NCI-H526 treated with DMSO at 0.1 percent for 48 hours (cell line): Measurements from ENCODE around the gene LNPEP.
A peak's percentile ranks its signal among the peaks of the same experiment; 100 is the strongest.
"Not testable (repeated sequence)": the region's sequence is repeated elsewhere in the genome, so short reads cannot be mapped to it uniquely, and the experiment has no call there.

Experiments
- DNase-seq: peaks from one replicate; lab custom pipeline; 2025; lab: John Stamatoyannopoulos, UW

The LNPEP gene

DNA sequence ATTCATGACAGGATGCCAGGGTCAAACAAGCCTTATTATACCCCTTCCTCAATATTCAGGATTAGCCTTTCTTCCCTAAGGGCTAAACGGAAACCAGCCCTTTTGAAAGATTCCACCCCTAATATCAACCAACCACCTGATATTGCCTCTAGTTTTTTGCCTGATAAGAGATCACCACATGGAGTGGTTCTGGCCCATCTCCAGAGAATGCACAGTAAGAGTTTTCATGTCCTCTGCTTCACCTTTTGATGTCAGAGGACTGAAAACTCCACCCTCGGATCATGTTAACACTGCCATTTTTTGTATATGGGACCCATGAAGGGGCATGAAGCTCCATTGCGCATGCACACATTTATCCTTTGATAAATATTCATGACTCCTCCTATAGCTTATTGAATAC is 5.8 kb upstream of the LNPEP start:
- no peak for DNase-seq

DNA sequence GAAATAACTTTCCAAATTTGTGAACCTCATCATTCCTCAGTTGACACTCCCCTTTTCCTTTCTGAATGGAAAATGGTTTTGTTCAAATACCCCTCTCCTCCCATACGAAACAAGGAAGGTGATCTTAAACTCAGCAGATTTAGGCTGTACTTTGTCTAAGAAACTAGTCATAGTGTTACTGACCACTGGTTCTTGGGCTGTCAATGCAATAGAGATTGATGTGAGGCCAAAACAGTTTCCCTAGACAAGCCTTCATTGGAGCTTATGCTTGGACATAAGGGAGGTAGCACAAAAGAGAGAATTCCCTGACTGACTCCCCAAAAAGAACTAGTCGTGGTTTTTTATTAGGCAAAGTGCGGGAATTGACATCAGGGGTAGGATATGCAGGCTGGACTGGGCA is 5.3 kb upstream of the LNPEP start:
- no peak for DNase-seq

DNA sequence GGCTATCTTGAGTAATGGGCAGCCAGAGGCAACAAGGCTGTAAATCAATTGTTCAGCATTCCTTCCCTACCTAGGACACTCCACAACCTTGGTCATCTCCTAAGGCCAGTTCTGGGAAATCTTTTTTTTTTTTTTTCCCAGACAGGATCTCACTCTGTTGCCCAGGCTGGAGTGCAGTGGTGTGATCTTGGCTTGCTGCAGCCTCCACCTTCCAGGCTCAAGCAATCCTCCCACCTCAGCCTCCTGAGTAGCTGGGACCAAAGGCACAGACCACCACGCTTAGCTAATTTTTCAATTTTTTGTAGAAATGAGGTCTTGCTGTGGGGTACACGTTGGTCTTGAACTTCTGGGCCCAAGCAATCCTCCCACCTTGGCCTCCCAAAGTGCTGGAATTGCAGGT is 4.8 kb upstream of the LNPEP start:
- not testable (repeated sequence) for DNase-seq

DNA sequence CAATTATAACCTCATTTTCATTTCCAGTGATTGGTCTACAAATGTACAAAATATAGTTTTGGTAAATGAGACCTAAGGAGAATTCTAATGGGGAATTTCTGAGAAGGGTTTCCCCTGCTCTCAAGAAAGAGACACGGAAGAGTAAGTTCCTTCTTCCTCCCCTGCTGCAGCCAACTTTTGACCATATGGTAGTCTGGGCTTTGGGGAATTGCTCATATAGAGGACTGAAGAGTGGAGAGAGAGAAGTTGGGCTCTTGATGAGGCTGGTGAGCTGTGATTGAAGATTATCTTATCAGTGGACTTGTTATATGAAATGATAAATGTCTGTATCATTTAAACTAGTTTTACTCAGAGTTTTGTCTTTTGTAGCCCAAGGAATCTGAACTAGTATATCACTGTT is 4.3 kb upstream of the LNPEP start:
- DNase-seq, result no peak

DNA sequence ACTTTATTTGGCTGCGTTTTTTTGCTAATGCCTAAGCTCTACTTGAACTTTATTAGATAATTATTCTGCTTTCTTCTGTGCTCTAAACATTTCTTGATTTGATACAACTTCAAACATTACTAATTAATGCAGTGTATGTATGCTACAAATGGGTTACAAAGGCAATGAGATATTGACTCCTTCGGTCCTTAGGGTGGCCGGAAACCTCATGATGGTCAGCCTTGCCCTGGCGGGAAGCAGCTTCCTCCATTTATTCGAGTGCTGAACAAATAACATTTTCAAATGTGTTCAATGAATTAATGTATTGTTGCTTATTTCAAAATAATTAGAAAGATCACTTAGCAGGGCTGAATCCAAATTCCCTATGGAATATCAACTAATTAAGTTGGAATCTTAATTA is 3.9 kb upstream of the LNPEP start:
- DNase-seq, result no peak

DNA sequence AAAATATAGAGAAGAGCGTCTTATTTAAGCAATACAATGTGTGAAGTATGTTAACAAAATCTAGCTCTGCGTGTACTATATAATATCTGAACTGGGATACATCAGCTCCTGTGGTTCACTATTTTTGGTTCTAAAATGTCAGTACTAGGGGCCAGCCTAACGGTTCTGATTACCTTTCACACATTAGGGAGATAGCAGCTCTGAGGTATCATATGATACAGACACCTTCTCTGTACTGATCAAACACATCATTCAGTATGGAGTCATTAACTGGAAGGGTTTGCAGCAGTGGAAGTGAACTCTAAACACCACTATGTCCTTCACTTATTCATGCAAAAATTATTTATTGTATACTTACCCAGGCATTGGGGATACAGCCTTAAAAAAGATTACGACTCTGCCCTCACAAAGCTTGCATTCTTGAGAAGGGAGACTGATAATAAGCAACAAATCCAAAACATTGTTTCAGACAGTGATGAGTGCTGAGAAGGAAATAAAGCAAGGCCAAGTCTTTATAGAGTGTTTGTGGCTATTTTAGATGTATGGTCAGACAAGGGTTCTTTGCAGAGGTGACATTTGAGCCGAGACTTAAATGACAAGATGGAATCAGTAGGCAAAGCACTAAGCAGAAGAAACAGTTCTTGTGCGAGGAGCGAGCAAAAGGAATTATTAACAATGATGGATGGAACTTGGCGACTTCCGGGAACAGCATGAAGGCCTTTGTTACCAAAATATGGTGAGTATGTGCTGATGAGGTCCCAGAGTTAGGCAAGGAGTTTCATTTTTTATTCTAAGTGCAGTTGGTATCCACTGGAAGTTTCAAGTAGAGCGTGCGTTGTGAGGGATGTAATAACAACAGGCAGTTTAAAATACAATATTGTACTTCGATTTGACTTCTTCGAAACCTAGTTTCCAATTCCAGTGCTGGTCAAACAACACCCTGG is 1.8 kb upstream of the LNPEP start:
- DNase-seq, result peak; percentile 46

DNA sequence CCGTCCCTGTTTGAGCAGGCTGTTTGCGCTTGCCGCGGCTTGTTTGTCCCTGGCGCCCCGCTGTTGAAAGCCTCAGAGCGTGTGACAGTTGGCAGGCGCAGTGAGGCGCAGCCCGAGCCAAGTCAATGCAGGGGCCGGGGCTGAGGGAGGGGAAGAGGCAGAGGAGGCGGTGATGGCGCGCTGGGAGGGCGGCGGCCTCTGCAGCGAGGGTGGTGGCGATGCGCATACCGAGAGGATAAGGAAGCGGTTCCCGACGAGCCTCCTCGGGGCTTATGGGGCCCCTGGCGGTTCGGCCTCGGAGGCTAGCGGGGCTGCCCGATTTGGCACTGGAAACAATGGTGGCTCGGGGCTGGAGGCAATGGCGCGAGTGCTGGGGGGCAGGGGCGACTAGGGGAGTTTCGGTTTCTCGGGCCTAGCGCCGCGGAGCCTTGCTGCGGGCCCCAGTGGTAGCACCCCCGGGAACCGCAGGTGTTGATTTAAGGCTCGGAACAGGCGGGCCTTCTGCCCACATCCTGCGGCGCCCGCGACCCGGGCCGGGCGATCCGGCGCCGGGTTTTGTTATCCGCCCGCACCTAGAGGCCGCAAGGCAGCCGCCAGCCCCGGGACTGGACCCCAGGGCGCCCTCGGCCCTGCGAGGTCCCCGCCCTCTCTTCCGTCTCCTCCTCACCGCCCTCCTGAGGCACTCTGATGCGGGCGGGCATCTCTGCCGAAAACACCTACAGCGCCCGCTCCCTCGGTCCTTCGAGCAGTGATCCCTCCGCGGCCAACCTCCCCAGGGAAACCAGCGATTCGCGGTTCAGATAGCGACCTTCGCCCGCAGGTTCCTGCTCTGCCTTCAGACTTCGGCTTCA is 947 bp upstream of the LNPEP start:
- DNase-seq, result peak; percentile 82

DNA sequence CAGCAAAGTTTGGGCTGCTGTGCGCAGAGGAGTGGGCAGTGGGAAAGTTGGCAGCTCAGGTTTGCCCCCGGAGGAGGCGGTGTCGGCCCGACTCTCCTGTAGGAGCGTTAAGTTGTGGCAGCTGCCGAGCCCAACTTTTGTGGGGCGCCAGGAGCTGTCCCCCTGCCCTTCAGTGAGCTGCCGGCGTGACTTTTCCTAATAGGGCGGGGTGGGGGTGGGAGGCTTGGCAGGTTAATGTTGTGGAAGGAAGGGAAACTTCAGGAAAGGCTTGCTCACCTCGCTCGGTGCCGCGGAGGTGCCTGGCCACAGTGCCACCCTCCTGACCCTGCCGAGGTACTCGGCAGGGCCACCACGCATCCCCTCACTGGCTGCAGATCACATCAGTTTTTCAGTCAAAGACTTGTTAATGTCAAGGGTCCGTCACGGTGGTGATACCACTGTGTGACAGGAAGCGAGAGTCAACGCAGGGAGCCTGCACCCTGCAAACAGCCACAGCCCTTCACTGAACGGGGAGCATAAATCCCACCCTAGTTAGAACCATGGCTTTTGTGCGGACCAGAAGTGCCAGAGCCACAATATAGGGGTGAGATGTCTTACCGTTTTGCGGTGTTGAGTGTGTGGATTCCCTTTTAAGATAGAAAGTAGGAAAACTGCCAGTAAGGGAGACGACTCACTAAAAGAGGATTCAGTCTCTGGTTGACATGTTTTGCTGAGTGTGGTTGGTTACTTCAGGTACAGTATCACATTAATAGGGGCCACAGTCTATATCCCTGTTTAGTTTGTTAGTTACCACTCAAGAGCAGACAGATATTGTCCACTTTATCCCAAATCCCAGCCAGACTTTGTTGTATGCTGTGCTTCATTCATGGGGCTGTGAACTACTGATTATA is 796 bp downstream of the LNPEP start:
- peak; percentile 3 for DNase-seq

DNA sequence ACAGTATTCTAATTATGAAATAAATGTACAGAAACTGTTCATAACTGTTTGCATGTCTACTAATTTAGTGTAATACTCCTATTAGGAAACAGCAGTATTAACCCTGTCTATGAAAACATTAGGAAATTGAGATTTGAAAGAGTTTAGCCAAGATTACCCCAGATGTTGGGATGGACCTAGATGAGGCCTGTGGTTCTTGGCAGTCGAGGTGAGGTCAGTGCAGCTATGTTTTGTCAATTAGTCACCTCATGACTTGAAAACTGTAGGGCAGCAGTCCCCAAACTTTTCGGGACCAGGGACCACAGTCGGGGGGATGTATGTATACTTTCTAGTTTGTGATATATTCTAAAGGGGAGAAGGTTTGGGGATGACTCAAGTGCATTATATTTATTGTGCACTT is 4.7 kb downstream of the LNPEP start:
- no peak for DNase-seq

DNA sequence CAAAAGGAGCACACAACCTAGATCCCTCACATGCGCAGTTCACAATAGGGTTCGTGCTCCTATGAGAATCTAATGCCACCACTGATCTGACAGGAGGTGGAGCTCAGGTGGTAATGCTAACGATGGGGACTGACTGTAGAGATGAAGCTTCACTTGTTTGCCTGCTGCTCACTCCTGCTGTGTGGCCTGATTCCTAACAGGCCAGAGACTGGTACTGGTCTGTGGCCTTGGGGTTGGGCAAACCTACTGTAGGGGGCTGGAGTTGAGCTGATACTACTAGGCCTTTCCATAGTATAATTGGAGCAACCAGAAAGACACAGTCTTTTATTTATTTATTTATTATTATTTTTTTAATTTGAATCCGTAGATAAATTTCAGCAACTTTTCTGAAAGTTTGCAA is 5.3 kb downstream of the LNPEP start:
- DNase-seq, result no peak

DNA sequence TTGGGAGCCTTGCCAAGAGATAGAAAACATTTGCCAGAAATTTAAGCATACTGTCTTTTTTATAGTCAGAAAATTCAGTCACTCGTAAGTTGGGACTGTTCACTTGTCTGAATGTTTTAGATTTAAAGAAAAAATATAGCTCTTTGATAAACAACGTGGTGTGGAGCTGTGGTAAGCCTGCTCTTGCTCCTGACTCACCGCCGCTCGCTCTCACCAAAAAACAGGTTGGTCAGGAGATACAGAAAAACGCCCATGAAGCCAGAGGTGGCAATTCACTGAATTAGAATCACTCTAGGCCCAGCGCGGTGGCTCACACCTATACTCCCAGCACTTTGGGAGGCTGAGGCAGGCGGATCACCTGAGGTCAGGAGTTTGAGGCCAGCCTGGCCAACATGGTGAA is 6.2 kb downstream of the LNPEP start:
- no peak for DNase-seq

DNA sequence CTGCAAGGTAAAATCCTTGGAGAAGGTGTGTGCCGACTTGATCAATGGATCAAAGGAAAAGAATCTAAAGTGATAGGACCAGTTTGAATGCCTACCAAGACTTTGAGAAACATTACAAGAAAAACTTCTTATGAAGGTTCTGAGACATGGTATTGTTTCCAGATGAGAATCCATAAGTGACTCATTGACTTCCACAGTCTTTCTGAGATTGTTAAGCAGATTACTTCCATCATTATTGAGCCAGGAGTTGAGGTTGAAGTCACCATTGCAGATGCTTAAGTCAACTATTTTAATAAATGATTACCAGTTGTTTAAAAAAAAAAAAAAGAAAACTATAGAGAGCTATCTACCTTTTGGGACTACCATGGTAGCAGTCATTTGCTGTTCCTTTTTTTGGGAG is 7.0 kb downstream of the LNPEP start:
- no peak for DNase-seq

DNA sequence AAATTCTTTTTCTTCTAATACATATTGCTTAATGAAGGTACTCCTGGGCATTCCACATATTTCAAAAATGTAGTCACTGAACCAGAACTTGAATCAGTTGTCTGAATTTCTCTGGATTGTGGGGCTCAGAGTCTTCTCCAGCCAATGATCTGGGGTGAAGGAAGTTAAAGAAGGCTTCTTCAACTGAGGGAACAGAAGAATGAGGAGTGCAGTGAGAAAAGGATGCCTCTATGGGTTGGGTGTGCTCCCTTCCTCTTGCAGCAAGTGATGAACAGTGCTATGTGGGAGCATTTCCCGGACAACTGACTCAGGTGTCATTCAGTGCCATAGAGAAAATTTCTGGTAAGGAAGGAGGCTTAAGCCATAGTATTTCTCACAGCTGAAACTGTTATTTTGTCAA is 7.9 kb downstream of the LNPEP start:
- no peak for DNase-seq

DNA sequence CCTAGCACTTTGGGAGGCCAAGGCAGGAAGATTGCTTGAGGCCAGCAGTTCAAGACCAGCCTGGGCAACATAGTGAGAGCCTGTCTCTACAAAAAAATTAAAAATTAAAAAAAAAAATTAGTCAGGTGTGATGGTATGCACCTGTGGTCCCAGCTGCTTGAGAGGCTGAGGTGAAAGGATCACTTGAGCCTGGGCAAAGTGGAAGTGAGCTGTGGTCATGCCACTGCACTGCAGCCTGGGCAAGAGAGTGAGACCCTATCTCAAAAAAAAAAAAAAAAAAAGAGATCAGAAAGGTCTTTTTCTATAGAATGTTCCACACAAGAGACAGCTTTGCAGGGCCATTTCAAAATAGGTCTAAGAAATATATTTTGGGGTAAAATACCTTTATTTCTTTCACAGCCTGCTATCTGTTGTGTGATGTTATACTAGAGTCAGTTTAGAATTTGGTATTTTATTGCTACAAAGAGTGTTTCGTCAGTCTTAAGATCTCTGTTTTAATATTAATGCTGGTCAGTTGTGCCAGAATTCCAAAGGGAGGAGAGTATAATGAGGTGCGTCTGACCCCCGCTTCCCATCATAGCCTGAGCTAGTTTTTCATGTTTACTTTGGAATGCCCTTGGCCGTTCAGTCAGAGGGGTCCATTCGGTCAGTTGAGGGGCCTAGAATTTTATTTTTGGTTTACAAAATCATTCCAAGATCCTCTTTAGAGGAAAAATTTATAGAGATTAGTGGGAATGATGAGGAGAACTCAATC is 9.4 kb downstream of the LNPEP start:
- DNase-seq, result no peak

DNA sequence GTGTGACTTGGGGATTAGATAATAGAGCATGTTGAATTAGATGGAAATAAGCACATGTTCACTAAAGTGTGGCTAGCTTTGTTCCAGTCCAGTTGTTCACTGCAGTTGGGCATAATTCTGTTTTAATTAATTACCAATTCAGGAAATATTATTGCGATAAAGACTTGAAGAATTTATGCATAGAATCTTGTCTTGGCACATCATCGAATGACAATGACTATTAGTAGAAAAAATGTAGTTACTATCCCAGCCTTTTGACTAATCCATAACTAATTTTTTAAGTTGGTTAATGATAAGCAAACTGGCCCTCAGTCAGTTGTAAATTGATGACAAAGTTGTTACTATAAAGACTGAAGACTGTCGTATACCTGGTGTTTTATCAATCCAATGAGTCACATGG is 10.5 kb downstream of the LNPEP start:
- DNase-seq, result no peak

DNA sequence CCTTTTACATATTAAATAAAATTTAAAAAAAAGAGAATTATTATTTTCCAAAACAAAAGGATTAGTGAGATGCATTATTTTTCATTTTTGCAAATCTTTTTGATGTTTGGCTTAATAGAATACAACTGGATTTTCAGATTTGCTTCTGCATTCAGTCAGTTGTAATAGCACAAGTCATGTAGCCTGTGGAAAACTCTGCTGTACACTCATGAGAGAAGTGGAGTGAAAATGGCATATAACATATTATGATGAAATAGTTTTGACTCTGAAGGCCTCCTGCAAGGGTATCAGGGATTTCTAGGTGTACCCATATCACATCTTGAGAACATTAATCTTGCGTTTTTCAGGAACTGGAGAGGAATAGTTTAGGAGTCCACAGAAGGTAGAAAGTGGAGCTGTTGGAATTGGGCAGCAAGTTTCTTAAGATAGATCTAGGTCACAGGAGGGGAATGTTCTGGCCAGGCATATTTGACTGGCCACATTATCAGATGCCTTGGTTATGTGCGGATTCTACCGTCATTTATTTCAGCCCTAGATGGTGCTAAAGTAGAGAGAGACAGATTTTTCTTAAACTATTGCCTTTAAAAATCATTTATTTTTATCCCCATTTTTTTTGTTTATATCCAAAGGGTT is 16.4 kb downstream of the LNPEP start:
- no peak for DNase-seq

DNA sequence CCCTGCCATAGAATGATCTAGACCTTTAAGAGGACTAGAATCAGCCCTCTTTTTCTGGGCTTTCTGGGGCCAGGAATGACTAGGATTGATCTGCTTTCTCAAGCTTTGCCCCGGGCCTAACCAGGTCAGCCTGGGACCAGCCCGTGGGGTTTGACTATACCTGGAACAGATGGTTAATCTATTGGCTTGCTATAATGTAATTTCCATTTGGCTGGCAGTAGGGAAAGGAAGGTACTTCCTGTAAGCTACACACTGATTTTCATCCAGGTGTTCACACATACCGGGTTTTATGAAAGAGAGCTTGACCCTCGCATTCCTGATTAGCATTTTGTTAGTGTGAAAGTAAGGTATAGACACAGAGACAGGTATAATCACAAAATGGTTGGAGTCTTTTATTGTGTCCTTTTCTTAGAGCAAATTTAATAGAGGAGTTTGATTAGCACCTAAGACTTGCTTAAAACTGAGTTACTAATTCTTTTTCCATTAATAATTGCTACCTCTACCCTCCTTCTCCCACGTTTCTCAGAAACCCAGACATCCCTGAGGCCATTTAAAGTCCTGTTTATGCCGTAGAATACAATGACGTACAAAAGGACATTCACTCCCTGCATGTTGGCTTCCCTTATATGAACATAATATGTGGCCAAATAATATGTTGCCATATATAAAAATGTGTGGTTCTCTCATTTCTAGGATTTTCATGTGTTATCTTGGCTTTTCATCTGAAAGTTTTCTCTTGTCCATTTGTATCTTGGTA is 17.3 kb downstream of the LNPEP start:
- peak; percentile 12 for DNase-seq

DNA sequence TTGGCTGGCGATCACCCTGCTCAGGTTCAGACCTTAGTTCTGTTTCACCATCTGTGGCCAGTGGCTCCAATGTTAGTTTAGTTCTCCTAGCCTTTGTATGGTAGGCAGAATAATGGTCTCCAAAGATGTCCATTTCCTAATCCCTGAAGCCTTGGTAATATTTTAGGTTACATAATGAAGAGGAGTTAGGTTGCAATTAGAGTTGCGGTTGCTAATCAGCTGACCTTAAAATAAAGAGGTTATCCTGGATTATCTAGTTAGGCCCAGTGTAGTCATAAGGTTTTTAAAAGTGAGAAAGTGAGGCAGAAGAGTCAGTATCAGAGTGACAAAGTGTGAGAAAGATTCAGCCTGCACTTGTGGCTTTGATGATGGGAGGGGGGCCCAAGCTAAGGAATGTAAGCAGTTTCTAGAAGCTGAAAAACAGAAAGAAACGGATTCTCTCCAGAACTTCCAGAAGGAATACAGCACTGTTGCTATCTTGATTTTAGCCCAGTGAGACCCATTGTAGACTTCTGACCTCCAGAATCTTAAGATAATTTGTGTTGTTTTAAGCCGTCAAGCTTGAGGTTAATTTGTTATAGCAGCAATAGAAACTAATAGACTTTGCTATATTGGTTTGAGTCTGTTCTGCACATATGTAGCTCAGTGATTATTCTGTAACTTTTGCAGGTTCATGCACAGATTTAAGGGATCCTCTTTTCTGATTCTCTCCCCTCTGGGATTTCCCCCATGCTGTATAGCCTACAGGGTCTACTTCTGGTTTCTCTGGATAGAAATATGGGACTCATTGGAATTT is 21.6 kb downstream of the LNPEP start:
- no peak for DNase-seq

DNA sequence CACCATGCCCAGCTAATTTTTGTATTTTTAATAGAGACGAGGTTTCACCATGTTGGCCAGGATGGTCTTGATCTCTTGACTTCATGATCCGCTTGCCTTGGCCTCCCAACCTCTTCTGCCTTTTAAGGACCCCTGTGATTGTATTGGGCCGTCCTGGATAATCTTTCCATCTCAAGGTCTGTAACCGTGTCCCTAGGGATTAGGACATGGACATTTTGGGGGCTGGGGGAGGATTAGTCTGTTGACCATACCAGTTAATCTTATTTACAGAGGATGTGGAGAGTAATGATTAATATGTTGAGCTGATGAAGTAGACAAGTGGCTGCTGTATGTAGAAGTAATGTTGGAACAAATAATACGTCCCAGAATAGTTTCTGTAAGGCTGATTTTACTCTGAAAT is 23.1 kb downstream of the LNPEP start:
- no peak for DNase-seq
